Panc1 (cell line): ENCODE data around the gene ZNF609.

ENCODE experiments used
- CTCF ChIP-seq: fragments of 450-650 bp; IDR thresholded peaks from 2 replicates; pipeline ENCODE4 v1.5.1; 2017; ENCODE audit warnings: mild to moderate bottlenecking
- POLR2AphosphoS5 ChIP-seq: IDR thresholded peaks from 2 replicates; pipeline ENCODE4 v1.6.1; 2012; ENCODE audit warnings: mild to moderate bottlenecking, low read depth, low read length, moderate library complexity

- TF ChIP-seq CTCF (no peak), POLR2AphosphoS5 (no peak)
These were observed 140.4 kb downstream of the ZNF609 start for GRCh38 chr15:64600794-64601193.
